HepG2 (cell line): ENCODE measurements around the gene ADORA3. TPM values are rescaled to one million over a fixed set of nuclear protein-coding genes. Genes with fewer than 3 reads are reported as not detected.

ENCODE experiments used
- CEBPG ChIP-seq: IDR thresholded peaks from 2 replicates; pipeline ENCODE4 v1.6.1; 2016
- CSRNP2 ChIP-seq: sonication (generic); formaldehyde crosslinking; conservative IDR thresholded peaks from 2 replicates; pipeline ENCODE4 v1.8.0; 2022; ENCODE audit warnings: low read depth, missing genetic modification reagents
- GFI1 ChIP-seq: sonication (generic); formaldehyde crosslinking; IDR thresholded peaks from 2 replicates; pipeline ENCODE4 v1.5.0; 2020; ENCODE audit warnings: missing genetic modification reagents, mild to moderate bottlenecking, borderline replicate concordance
- ISL2 ChIP-seq: sonication (generic); formaldehyde crosslinking; IDR thresholded peaks from 2 replicates; pipeline ENCODE4 v1.5.0; 2020; ENCODE audit warnings: missing genetic modification reagents
- KDM1A ChIP-seq: IDR thresholded peaks from 2 replicates; pipeline ENCODE4 v1.6.1; 2016; ENCODE audit warnings: missing compliant biosample characterization
- NAIF1 ChIP-seq: sonication (generic); formaldehyde crosslinking; IDR thresholded peaks from 2 replicates; pipeline ENCODE4 v1.5.0; 2020; ENCODE audit warnings: mild to moderate bottlenecking, missing genetic modification reagents, borderline replicate concordance
- POGK ChIP-seq: sonication (generic); formaldehyde crosslinking; conservative IDR thresholded peaks from 2 replicates; pipeline ENCODE4 v1.8.0; 2022; ENCODE audit warnings: mild to moderate bottlenecking, moderate library complexity, missing genetic modification reagents
- SATB2 ChIP-seq: sonication (generic); formaldehyde crosslinking; IDR thresholded peaks from 2 replicates; pipeline ENCODE4 v1.5.0; 2020; ENCODE audit warnings: missing genetic modification reagents
- SIX1 ChIP-seq: sonication (generic); formaldehyde crosslinking; IDR thresholded peaks from 2 replicates; pipeline ENCODE4 v1.4.0; 2020; ENCODE audit warnings: missing genetic modification reagents, borderline replicate concordance
- SNAPC5 ChIP-seq: sonication (generic); formaldehyde crosslinking; IDR thresholded peaks from 2 replicates; pipeline ENCODE4 v1.8.1; 2023; ENCODE audit warnings: mild to moderate bottlenecking, missing genetic modification reagents, borderline replicate concordance
- TCF12 ChIP-seq, 2 experiments: fragments of 450-650 bp in 1 of 2; sonication (generic) in 1 of 2; formaldehyde crosslinking in 1 of 2; IDR thresholded peaks; 2 replicates each; pipeline versions ENCODE4 v1.6.1 to v1.8.0; 2017 to 2022; ENCODE audit warnings: antibody characterized with exemption in 1 of 2, mild to moderate bottlenecking in 1 of 2, missing genetic modification reagents in 1 of 2, moderate library complexity in 1 of 2
- TRIM22 ChIP-seq: fragments of 450-650 bp; IDR thresholded peaks from 2 replicates; pipeline ENCODE4 v1.6.1; 2017
- ZNF10 ChIP-seq: sonication (generic); formaldehyde crosslinking; IDR thresholded peaks from 2 replicates; pipeline ENCODE4 v1.4.0; 2020; ENCODE audit warnings: mild to moderate bottlenecking, low read depth, missing genetic modification reagents, borderline replicate concordance
- ZNF460 ChIP-seq: sonication (generic); formaldehyde crosslinking; IDR thresholded peaks from 2 replicates; pipeline ENCODE4 v1.5.1; 2020; ENCODE audit warnings: missing genetic modification reagents, mild to moderate bottlenecking, borderline replicate concordance
- ZNF747 ChIP-seq: sonication (generic); formaldehyde crosslinking; IDR thresholded peaks from 2 replicates; pipeline ENCODE4 v1.8.1; 2023; ENCODE audit warnings: missing genetic modification reagents, mild to moderate bottlenecking, borderline replicate concordance
- polyA plus RNA-seq, 8 experiments: library from polyadenylated mRNA; depleted of rRNA in 3 of 8; stranded (reverse) in 7 of 8; unstranded in 1 of 8; fragments of >200 nt; fragmentation: Illumina TruSeq in 4 of 8; extraction: Trizol in 4 of 8; gene quantifications; 2 replicates each; pipeline versions ENCODE4 v1.2.1 to v1.2.3, GENCODE V29; 2011 to 2016; ENCODE audit warnings: low read depth in 4 of 8, missing spikeins in 1 of 8, mixed read lengths in 1 of 8; ENCODE audit not compliant: insufficient read depth in 1 of 8
- total RNA-seq, 5 experiments: library from RNA; depleted of rRNA; stranded (reverse); fragments of >200 nt; fragmentation: Illumina TruSeq; extraction: Trizol; gene quantifications; 2 replicates each; pipeline ENCODE4 v1.2.3, GENCODE V29; 2016; ENCODE audit warnings: low read depth in 1 of 5
- TF ChIP-seq, protein P1 (sequence below): sonication (generic); formaldehyde crosslinking; IDR thresholded peaks from 2 replicates; pipeline ENCODE4 v1.5.0; 2020; ENCODE audit warnings: mild to moderate bottlenecking, missing genetic modification reagents, borderline replicate concordance

ADORA3 gene
- total and polyA plus RNA-seq, 2 of the 13 experiments (the other 11 are each of a cell fraction or from before 2014, with no cell fraction given): not detected

DNA sequence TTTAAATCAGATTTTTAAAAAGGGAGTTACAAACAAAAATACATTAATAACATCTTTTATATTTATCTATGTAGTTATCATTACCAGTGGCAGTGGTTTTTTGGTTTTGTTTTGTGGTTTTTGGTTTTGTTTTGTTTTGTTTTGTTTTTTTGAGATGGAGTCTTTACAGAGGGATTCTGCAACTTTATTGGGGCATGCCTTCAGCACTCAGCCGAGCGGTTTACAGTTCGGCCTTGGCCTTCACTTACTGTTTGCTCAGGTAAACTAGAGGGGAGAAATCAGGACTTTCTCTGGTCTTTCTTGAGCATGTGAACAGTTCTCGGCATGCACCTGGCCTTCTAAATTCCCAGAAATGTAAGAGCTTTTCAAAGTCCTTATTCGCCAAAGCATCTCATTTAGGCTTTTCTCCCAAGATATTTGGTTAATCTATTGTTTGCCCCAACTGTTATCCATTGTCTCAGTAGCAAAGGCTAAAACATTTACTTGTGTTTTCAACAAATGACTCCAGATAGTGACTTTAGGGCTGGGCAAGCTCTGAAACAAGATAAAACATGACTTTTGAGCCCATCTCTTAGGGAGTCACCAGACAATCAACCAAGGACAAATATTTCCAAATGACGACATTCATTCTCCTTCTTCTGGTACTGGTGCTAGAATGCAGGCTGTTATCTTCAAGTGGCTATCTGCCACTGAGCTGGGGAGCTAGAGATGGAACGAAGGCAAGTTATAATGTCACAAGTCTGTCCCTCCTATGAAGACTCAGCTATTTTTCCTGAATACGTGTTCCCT is 48.4 kb upstream of the ADORA3 start (continued):
- TF ChIP-seq TRIM22: no peak
- TF ChIP-seq NAIF1 (CRISPR knock-in tag): no peak
- TF ChIP-seq KDM1A: no peak
- no peak for TF ChIP-seq TCF12 (IDR thresholded peaks at IDR 0.05)
- no peak for TF ChIP-seq TCF12 (CRISPR knock-in tag; IDR thresholded peaks at IDR 0.05)
- TF ChIP-seq, protein P1, sequence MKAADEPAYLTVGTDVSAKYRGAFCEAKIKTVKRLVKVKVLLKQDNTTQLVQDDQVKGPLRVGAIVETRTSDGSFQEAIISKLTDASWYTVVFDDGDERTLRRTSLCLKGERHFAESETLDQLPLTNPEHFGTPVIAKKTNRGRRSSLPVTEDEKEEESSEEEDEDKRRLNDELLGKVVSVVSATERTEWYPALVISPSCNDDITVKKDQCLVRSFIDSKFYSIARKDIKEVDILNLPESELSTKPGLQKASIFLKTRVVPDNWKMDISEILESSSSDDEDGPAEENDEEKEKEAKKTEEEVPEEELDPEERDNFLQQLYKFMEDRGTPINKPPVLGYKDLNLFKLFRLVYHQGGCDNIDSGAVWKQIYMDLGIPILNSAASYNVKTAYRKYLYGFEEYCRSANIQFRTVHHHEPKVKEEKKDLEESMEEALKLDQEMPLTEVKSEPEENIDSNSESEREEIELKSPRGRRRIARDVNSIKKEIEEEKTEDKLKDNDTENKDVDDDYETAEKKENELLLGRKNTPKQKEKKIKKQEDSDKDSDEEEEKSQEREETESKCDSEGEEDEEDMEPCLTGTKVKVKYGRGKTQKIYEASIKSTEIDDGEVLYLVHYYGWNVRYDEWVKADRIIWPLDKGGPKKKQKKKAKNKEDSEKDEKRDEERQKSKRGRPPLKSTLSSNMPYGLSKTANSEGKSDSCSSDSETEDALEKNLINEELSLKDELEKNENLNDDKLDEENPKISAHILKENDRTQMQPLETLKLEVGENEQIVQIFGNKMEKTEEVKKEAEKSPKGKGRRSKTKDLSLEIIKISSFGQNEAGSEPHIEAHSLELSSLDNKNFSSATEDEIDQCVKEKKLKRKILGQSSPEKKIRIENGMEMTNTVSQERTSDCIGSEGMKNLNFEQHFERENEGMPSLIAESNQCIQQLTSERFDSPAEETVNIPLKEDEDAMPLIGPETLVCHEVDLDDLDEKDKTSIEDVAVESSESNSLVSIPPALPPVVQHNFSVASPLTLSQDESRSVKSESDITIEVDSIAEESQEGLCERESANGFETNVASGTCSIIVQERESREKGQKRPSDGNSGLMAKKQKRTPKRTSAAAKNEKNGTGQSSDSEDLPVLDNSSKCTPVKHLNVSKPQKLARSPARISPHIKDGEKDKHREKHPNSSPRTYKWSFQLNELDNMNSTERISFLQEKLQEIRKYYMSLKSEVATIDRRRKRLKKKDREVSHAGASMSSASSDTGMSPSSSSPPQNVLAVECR: no peak
- no peak for TF ChIP-seq SIX1
- TF ChIP-seq CEBPG (CRISPR knock-in tag): 0 out of 2 replicates have a peak, but pooled peaks have one; percentile 5
- TF ChIP-seq ZNF460 (CRISPR knock-in tag): no peak
- no peak for TF ChIP-seq SATB2
- TF ChIP-seq GFI1 (CRISPR knock-in tag): 0 out of 2 replicates have a peak, but pooled peaks have one; percentile 40
- TF ChIP-seq ZNF10 (CRISPR knock-in tag): no peak
- TF ChIP-seq ISL2 (CRISPR knock-in tag): no peak
- TF ChIP-seq CSRNP2 (CRISPR knock-in tag): no peak
- no peak for TF ChIP-seq ZNF747
- no peak for TF ChIP-seq POGK (CRISPR knock-in tag)
- TF ChIP-seq SNAPC5 (CRISPR knock-in tag): no peak
